ENCODE measurements around the gene TMUB1.

- TF ChIP-seq CTCF (IDR thresholded peaks at IDR 0.05; ENCODE audit: low read length) (no peak), EZH2 (optimal IDR thresholded peaks at IDR 0.05; ENCODE audit: low read depth, low read length) (no peak)
These were observed 49.4 kb downstream of the TMUB1 start for GRCh38 chr7:151033864-151034249.

All from MM.1S (cell line).